Left hindlimb (tissue), 1 donor: ENCODE measurements around the gene PPP1R3E.
"Not testable (repeated sequence)": the region's sequence is repeated elsewhere in the genome, so short reads cannot be mapped to it uniquely, and the experiment has no call there.

Experiments used
- DNase-seq: peaks from one replicate; pipeline ENCODE4 v3.0.0-alpha.2; 2018

PPP1R3E gene

GRCh38 chr14:23302290-23303225, at the start of gene PPP1R3E:
Gene PPP1R3E, minus strand, starts transcription at chr14:23302859. Its CDS starts 283 bp downstream, at chr14:23302576.
- peak; percentile 73 for DNase-seq

- peak; percentile 55 for DNase-seq
Measured at GRCh38 chr14:23351681-23352505, 49.2 kb upstream of the PPP1R3E start.

- DNase-seq, result no peak
Measured at GRCh38 chr14:23349156-23349845, 46.6 kb upstream of the PPP1R3E start.

- DNase-seq, result no peak
Measured at GRCh38 chr14:23348297-23348655, 45.6 kb upstream of the PPP1R3E start.

GRCh38 chr14:23347406-23348296, 45.0 kb upstream of the PPP1R3E start:
- no peak for DNase-seq

GRCh38 chr14:23346693-23347405, 44.2 kb upstream of the PPP1R3E start:
- DNase-seq, result no peak

- DNase-seq, result no peak
Measured at GRCh38 chr14:23345987-23346692, 43.5 kb upstream of the PPP1R3E start.

- no peak for DNase-seq
Measured at GRCh38 chr14:23344481-23344880, 41.8 kb upstream of the PPP1R3E start.

GRCh38 chr14:23339506-23340268, 37.0 kb upstream of the PPP1R3E start:
- DNase-seq, result no peak

- no peak for DNase-seq
Measured at GRCh38 chr14:23335623-23336022, 33.0 kb upstream of the PPP1R3E start.

- DNase-seq, result peak; percentile 76
Measured at GRCh38 chr14:23327947-23328744, 25.5 kb upstream of the PPP1R3E start.

GRCh38 chr14:23326491-23327332, 24.1 kb upstream of the PPP1R3E start:
- no peak for DNase-seq

GRCh38 chr14:23325746-23326145, 23.1 kb upstream of the PPP1R3E start:
- DNase-seq, result not testable (repeated sequence)

- no peak for DNase-seq
Measured at GRCh38 chr14:23324993-23325392, 22.3 kb upstream of the PPP1R3E start.

- no peak for DNase-seq
Measured at GRCh38 chr14:23324455-23324846, 21.8 kb upstream of the PPP1R3E start.

- no peak for DNase-seq
Measured at GRCh38 chr14:23323838-23324454, 21.3 kb upstream of the PPP1R3E start.
